HFF-Myc (cell line): Measurements from ENCODE around the gene VPS54.

ENCODE experiments used
- DNase-seq: peaks from one replicate; pipeline ENCODE4 v3.0.0-alpha.2; 2011; ENCODE audit warnings: low read depth; ENCODE audit errors: extremely low read depth
- H3K4me3 ChIP-seq: replicated peaks from 2 replicates; pipeline ENCODE4 v1.5.1; 2011; ENCODE audit warnings: low read depth, mild to moderate bottlenecking, control low read depth, low read length
- CTCF ChIP-seq: IDR thresholded peaks from 2 replicates; pipeline ENCODE4 v1.5.1; 2012; ENCODE audit warnings: mild to moderate bottlenecking, low read depth, low read length, control low read depth; ENCODE audit errors: missing control alignments

VPS54 gene

GRCh38 chr2:63879876-63880433, 139.3 kb downstream of the VPS54 start:
- DNase-seq = no peak
- no peak overlapping the region for H3K4me3 ChIP-seq
- TF ChIP-seq CTCF = no peak

DNA sequence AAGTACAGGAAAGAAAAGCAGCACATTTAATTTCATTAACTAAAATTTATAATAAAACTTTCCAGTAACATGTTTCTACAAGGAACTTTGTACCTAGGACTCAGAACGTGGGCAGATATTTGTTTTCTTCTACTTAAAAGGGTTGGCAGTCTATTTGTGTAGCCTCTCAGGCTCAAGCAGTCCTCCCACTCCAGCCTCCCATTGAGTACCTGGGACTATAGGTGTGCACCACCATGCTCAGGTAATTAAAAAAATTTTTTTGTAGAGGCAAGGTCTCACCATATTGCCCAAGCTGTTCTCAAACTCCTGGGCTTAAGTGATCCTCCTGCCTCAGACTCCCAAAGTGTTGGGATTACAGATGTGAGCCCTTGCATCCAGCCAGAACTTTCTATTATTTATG, 140.7 kb downstream of the VPS54 start:
- no peak for DNase-seq
- no peak for TF ChIP-seq CTCF
- H3K4me3 ChIP-seq = no peak overlapping the region

GRCh38 chr2:63876311-63876710, 142.9 kb downstream of the VPS54 start:
- DNase-seq = no peak
- TF ChIP-seq CTCF = no peak
- no peak overlapping the region for H3K4me3 ChIP-seq

- DNase-seq = no peak
Measured at GRCh38 chr2:63875559-63876245, 143.5 kb downstream of the VPS54 start.

GRCh38 chr2:63875131-63875527, 144.1 kb downstream of the VPS54 start:
- no peak for TF ChIP-seq CTCF
- no peak for DNase-seq
- no peak overlapping the region for H3K4me3 ChIP-seq

More at GRCh38 chr2:63875559-63876245, 143.5 kb downstream of the VPS54 start:
- H3K4me3 ChIP-seq = no peak overlapping the region
- no peak for TF ChIP-seq CTCF

DNA sequence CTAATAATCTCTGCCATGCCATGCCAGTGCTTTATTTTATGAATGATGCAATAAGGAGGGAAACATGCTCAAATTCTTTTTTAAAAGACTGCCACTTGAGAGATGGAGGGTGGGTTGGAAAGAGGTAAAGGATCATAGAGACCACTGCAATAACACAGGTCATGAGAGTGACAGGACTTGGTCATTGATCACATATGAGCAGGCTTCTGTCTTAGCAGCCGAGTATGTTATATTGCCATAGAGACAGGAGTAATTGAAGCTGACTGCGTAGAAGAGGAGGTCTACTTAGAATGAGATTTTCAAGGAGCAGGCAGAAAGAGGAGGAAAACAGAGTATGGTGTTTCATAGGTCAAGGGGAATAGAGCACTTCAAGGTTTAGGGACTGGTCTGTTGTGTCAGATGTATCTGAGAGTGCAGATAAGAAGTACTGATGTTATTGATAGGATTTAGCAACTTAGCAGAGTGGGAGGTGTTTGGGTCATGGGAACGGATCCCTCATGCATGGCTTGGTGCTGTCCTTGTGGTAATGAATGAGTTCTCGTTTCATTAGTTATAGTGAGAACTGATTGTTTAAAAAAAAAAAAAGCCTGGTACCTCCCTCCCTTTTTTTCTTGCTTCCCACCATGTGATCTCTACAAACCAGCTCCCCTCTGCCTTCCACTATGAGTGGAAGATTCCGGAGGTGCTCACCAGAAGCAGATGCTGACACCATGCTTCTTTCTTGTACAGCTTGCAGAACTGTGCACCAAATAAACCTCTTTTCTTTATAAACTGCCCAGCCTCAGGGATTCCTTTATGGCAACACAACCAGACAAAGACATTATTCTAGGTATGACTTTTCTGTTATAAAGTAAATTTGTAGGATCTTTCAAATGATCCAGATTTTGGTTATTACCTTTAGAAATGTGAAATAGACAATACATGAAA, 144.8 kb downstream of the VPS54 start:
- no peak for DNase-seq
- no peak for TF ChIP-seq CTCF
- no peak overlapping the region for H3K4me3 ChIP-seq
